Natural killer cell (primary cell): Measurements from ENCODE around the gene IRF5. TPM values are rescaled to one million over a fixed set of nuclear protein-coding genes. Genes with fewer than 3 reads are reported as not detected.

ENCODE experiments used
- ATAC-seq, 3 donors: fragments of 150-1000 bp in 2 of 3; fragments of 200-7000 bp in 1 of 3; cut with Tn5 transposase; 1 replicate in 1 of 3; 2 replicates in 2 of 3; pipeline ENCODE4 v1.10.0; 2021; ENCODE audit warnings: mild to moderate bottlenecking in 2 of 3, moderate library complexity in 2 of 3
- DNase-seq, 2 donors: peaks; one replicate each; pipeline versions ENCODE4 v3.0.0 to v3.0.0-alpha.2; 2013 to 2021; ENCODE audit warnings: mixed read lengths in 1 of 2
- H3K27ac ChIP-seq: one replicate; pipeline ENCODE4 v1.5.1; 2013; ENCODE audit warnings: mild to moderate bottlenecking, low read length
- H3K27me3 ChIP-seq: one replicate; pipeline ENCODE4 v1.6.1; 2013; ENCODE audit warnings: low read length; ENCODE audit not compliant: control insufficient read depth, insufficient read depth
- H3K36me3 ChIP-seq: one replicate; pipeline ENCODE4 v1.6.1; 2013; ENCODE audit warnings: low read length; ENCODE audit not compliant: control insufficient read depth, insufficient read depth
- H3K4me1 ChIP-seq: one replicate; pipeline ENCODE4 v1.6.1; 2013; ENCODE audit warnings: low read length; ENCODE audit not compliant: control insufficient read depth, insufficient read depth
- H3K4me3 ChIP-seq: one replicate; pipeline ENCODE4 v1.5.1; 2013; ENCODE audit warnings: low read length
- H3K9me3 ChIP-seq: one replicate; pipeline ENCODE4 v1.6.1; 2013; ENCODE audit warnings: low read length; ENCODE audit not compliant: control insufficient read depth, insufficient read depth
- H3K27ac Mint-ChIP-seq, 2 donors: one replicate each; pipeline ENCODE4 v1.8.0; 2022; ENCODE audit warnings: mild to moderate bottlenecking in 2 of 2, mixed read lengths in 2 of 2, moderate library complexity in 1 of 2
- H3K27me3 Mint-ChIP-seq, 2 donors: one replicate each; pipeline ENCODE4 v1.8.0; 2022; ENCODE audit warnings: low read depth in 2 of 2, mixed read lengths in 2 of 2
- H3K36me3 Mint-ChIP-seq: one replicate; pipeline ENCODE4 v1.8.0; 2022; ENCODE audit warnings: mixed read lengths
- H3K4me1 Mint-ChIP-seq, 2 donors: one replicate each; pipeline ENCODE4 v1.8.0; 2022; ENCODE audit warnings: mixed read lengths in 2 of 2
- H3K4me3 Mint-ChIP-seq: one replicate; pipeline ENCODE4 v1.8.0; 2022; ENCODE audit warnings: mild to moderate bottlenecking, moderate library complexity, mixed read lengths
- H3K9me3 Mint-ChIP-seq, 2 donors: one replicate each; pipeline ENCODE4 v1.8.0; 2022; ENCODE audit warnings: mixed read lengths in 2 of 2
- WGBS: methylation state at CpG from one replicate; pipeline ENCODE4 v1.1.7; 2013; ENCODE audit warnings: missing lambda C conversion rate; ENCODE audit not compliant: insufficient coverage; 5-methylcytosine and 5-hydroxymethylcytosine counted together
- intact Hi-C: fragments of 100-400 bp; cut with micrococcal nuclease; formaldehyde crosslinking; loops from one replicate; pipeline ENCODE4 v1.14.2; 2022
- total RNA-seq, 4 donors: library from RNA; stranded (reverse); fragments of 120-200 nt in 1 of 4; gene quantifications; one replicate each; pipeline versions ENCODE4 v1.2.3 to v1.2.4, GENCODE V29; 2013 to 2022
- TF ChIP-seq, protein P1 (sequence below): fragments of 200-600 bp; IDR thresholded peaks from one replicate; pipeline ENCODE4 v1.8.0; 2022; ENCODE audit warnings: antibody characterized with exemption

The IRF5 gene
- total RNA-seq, 3 donors from 2014 or later (not counting 1 experiment from before 2014, with no cell fraction given) = 13.0 to 20.2 (median 19.5) TPM

DNA sequence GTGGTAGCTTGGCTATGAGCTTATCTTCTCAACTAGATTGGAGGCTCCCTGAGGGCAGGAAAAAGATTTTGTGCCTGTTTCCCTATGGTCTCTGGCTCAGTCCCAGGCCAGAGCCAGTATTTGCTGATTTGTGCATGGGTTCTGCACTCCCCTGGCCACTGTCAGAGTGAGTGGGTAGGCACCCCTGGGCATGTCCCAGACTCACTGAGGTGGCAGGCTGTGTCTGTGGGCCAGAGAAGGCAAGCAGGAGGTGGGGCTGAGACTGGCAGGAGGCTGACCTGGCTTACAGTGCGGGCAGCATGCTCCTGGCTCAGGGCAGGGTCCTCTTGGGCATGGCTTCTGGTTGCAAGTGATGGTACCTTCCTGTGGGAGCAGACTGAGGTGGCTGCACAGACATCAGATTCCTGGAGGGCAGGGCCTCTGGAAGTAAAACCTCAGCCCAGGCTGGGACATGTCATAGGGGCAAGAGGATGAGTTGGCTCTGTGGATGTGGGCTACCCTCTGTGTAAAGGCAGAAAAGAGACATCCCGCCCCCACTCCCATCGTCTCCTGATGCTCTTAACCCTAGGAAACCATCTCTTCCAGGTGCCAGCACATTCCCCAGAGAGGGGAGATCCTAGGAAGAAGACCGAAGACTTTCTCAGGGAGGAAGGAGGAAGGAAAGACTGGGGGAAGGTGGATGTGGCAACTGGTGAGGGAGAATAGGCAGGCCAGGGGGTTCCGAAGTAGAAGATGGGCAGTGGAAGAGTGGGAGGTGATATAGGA is 31.5 kb upstream of the IRF5 start:
- ATAC-seq (no peak), DNase-seq (no peak)
- intact Hi-C loops = no loop called here
- Mint-ChIP-seq H3K27me3 (peaks cover 30 to 50% of the 10 kb centered on the region in 2 donors), H3K27ac (no peak overlapping the region), H3K4me3 (no peak overlapping the region), H3K4me1 (no peaks in the 10 kb centered on the region), H3K36me3 (no peaks in the 10 kb centered on the region), H3K9me3 (no peaks in the 10 kb centered on the region)
- no peak overlapping the region for H3K4me3 ChIP-seq
- peaks cover 9% of the 10 kb centered on the region for H3K27me3 ChIP-seq
- H3K27ac ChIP-seq = no peak overlapping the region
- no peaks in the 10 kb centered on the region for H3K36me3 ChIP-seq
- peaks cover 11% of the 10 kb centered on the region for H3K4me1 ChIP-seq
- H3K9me3 ChIP-seq = no peaks in the 10 kb centered on the region
- TF ChIP-seq, protein P1, sequence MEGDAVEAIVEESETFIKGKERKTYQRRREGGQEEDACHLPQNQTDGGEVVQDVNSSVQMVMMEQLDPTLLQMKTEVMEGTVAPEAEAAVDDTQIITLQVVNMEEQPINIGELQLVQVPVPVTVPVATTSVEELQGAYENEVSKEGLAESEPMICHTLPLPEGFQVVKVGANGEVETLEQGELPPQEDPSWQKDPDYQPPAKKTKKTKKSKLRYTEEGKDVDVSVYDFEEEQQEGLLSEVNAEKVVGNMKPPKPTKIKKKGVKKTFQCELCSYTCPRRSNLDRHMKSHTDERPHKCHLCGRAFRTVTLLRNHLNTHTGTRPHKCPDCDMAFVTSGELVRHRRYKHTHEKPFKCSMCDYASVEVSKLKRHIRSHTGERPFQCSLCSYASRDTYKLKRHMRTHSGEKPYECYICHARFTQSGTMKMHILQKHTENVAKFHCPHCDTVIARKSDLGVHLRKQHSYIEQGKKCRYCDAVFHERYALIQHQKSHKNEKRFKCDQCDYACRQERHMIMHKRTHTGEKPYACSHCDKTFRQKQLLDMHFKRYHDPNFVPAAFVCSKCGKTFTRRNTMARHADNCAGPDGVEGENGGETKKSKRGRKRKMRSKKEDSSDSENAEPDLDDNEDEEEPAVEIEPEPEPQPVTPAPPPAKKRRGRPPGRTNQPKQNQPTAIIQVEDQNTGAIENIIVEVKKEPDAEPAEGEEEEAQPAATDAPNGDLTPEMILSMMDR = no peak
- 89% methylated on average over 3 of the region's 5 CpGs for WGBS

DNA sequence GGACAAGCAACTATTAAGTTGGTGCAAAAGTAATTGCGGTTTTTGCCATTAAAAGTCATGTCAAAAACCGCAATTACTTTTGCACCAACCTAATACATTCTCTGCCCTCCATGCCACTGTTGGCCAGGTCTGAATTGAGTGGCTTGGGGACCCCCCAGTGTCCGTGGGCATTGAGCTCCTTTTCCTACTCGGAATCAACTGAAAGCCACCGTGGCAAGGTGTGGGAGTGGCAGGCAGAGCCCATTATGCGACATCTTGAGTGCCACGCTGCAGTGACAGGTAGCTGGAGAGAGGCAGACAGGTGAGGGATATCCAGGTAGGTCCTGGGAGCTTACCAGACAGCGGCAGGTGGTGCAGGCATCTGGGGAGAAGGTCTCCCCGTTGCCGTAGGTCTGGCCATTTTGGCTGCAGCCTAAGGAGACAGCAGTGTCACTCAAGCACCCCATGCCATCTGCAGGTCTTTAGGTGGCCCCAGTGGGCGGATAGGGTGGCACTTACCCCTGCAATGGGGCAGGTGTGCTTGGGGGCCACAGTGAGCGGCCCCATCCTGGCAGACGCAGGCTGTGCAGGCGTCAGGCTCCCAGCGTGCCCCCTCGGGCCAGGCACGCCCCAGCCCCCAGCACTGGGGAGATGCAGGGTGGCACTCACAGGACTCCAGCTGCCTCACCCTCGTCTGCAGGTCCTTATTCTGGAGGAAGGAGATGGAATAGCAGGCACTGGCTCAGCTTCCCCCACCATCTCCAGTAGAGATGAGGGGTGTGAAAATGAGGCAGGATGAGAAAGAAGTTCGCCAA is 30.8 kb upstream of the IRF5 start:
- 91% methylated on average over 19 of the region's 19 CpGs for WGBS
- DNase-seq = no peak
- H3K27me3 Mint-ChIP-seq = peaks cover 29 to 52% of the 10 kb centered on the region in 2 donors
- H3K4me1 Mint-ChIP-seq = no peaks in the 10 kb centered on the region
- no peak overlapping the region for H3K4me3 ChIP-seq
- ATAC-seq = no peak
- H3K36me3 ChIP-seq = no peaks in the 10 kb centered on the region
- H3K36me3 Mint-ChIP-seq = no peaks in the 10 kb centered on the region
- H3K4me1 ChIP-seq = peaks cover 11% of the 10 kb centered on the region
- H3K9me3 Mint-ChIP-seq = no peaks in the 10 kb centered on the region
- H3K27ac Mint-ChIP-seq = no peak overlapping the region
- intact Hi-C loops = no loop called here
- TF ChIP-seq, protein P1 = no peak
- H3K27ac ChIP-seq = no peak overlapping the region
- no peak overlapping the region for H3K4me3 Mint-ChIP-seq
- H3K9me3 ChIP-seq = no peaks in the 10 kb centered on the region
- peaks cover 9% of the 10 kb centered on the region for H3K27me3 ChIP-seq

DNA sequence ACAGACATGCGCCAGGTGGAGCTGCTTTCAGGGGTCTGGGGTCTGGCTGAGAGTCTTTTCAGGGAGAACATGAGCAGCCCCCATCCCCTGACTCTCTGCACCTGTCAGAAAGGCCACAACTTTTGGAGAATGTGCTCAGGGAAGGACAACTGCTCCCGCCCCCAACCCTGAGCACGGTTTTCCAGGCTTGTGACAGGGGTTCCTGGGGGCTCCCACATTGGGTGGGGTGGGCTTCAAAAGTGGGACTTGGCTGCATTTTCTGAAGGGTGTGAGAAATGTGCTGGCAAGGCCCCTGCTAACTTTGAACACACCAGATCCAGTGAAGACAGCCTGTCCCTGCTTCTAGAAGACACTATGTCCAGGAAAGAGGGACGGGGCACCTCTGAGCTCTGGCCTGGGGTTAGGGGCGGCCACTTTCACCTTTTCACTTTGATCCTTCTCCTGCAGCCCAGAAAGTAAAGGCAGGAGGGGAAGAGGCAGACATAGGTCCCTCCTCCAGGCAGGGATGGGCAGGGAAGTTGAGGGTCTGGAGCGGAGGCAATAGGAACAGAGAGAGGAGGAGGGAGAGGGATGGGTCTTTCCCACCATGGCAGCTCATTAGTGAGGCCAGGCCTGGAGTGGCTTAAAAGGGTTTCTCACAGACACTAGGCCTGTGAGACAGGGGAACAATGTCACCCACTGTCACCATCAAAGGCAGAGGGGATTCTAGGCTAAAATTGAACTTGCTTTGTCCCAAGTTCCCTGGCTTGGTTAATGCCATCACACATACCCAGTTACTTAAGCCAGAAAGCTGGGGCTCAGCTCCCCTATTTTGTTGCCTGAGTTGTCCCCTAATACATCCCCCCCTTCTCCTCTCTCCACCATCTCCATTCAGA is 28.7 kb upstream of the IRF5 start:
- TF ChIP-seq, protein P1 = no peak
- Mint-ChIP-seq H3K27me3 (peaks cover 26 to 58% of the 10 kb centered on the region in 2 donors), H3K4me1 (no peaks in the 10 kb centered on the region), H3K9me3 (no peaks in the 10 kb centered on the region), H3K4me3 (no peak overlapping the region), H3K27ac (no peak overlapping the region), H3K36me3 (no peaks in the 10 kb centered on the region)
- Histone ChIP-seq H3K4me3 (no peak overlapping the region), H3K9me3 (no peaks in the 10 kb centered on the region), H3K4me1 (peaks cover 11% of the 10 kb centered on the region), H3K27ac (no peak overlapping the region), H3K36me3 (no peaks in the 10 kb centered on the region), H3K27me3 (peaks cover 11% of the 10 kb centered on the region)
- intact Hi-C loops = no loop called here
- WGBS = 87% methylated on average over 6 of the region's 6 CpGs
- DNase-seq = no peak
- no peak for ATAC-seq
